HG03064 (cell line): ENCODE measurements around the gene EVPL.
"Not testable (repeated sequence)": the region's sequence is repeated elsewhere in the genome, so short reads cannot be mapped to it uniquely, and the experiment has no call there.

ENCODE experiments used
- ATAC-seq: cut with Tn5 transposase; IDR thresholded peaks from one replicate; pipeline ENCODE4 v1.9.1; 2021; ENCODE audit warnings: low read depth; ENCODE audit not compliant: unreplicated experiment

EVPL gene

DNA sequence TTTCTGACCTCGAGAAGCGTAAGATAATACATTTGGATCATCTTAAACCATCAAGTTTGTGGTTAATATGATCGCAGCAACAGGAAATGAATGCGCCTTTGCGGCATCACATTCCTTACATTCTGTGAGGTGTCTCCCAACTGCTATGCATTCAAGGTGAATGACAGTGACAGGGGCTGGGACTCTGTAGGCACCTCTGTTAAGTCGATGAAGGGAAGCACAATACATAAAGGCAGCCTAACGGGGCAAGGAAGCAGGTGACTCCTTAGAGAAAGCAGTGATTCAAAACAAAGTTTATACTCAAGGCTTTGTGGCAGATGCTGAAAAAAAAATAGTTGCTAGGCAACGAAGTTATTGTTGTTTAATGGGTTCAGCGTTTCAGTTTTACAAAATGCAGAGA, 21.6 kb upstream of the EVPL start:
- ATAC-seq: no peak

DNA sequence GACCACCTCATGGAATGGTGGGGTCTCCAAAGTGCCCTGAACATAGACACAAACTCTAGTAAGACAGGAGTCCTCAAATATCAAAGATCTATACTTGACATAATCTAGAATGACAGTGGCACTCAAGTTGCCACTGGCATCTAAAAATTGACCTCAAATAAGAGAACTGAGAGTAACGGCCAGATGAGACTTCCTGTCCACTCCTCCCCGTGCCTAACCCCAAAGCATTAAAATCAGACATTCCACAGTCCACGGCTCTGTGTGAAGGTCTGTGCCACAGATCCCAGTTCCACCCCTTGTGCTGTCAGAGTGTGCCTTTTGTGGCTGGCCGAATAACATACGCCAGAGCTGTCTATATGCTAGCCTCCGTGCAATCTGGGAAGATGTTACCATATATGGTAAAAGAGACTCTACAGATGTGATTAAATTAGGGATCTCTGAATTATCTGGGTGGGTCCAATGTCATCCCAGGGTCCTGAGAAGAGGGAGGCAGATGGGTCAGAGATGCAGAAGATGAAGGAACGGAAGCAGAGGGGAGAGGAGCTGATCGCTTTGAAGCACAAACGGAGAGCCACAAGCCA, 21.0 kb upstream of the EVPL start:
- no peak for ATAC-seq

DNA sequence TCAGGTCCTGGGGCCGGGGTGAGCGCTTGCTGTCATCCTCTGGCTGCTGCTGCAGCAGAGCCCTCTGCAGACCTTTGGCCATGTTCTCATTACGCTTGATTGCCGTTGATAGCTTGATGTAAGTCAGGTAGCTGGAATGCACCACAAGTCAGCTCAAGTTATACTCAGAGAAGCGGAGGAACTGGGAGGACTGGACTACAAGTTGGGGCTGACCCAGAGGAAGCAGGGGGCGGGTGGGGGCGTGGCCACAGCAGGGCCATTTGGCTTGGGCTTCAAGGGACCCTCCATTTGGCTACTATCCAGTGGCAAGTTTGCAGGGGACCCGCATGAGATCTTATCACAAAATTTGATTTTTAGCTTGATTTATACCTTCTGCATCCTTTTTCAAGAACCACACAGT, 19.0 kb upstream of the EVPL start:
- ATAC-seq: no peak

DNA sequence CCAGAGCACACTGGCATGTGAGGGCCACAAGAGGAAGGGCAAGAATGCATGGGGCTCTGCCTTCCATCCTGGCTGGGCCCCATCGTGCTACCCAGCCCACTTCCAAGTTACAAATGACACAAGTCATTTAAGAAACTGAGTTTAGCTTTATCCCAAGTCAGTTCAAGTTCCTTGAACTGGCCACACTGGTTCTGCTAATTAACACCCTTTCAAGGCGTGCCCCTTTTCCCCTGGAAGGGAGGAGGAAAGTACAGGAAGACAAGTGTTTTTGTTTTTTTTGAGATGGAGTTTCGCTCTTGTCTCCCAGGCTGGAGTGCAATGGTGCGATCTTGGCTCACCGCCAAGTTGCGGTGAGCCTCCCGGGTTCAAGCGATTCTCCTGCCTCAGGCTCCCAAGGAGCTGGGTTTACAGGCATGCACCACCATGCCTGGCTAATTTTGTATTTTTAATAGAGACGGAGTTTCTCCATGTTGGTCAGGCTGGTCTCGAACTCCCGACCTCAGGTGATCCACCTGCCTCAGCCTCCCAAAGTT, 17.4 kb upstream of the EVPL start:
- not testable (repeated sequence) for ATAC-seq

DNA sequence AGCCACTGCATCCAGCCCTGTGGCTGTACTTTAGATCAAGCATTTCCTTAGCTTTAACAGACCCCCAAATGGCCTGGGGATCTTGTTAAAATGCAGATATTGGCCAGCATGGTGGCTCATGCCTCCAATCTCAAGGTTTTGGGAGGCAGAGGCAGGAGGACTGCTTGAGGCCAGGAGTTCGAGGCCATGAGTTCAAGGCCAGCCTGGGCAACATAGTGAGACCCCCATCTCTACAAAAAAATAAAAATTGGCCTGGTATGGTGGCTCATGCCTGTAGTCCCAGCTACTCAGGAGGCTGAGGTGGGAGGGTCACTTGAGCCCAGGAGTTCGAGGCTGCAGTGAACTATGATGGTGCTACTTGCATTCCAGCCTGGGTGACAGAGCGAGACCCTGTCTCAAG, 15.8 kb upstream of the EVPL start:
- not testable (repeated sequence) for ATAC-seq

DNA sequence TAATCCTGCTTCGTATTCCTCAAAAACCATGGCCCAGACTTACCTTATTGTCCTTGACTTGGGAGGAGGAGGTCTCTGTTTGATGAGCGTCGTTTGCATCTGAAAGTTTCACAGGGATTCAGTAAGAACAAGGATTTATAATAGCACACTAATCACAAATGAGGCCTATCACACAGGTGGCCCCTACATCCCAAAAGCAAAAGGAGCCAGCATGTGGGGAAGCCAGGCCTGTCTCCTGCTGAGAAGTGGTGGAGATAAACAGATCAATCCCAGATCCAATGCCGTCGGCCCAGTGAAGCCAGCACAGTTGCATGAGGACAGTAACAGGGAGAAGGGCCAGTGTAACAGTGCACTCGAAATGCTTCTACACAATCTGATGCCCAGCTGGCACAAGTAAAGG, 13.3 kb upstream of the EVPL start:
- no peak for ATAC-seq

DNA sequence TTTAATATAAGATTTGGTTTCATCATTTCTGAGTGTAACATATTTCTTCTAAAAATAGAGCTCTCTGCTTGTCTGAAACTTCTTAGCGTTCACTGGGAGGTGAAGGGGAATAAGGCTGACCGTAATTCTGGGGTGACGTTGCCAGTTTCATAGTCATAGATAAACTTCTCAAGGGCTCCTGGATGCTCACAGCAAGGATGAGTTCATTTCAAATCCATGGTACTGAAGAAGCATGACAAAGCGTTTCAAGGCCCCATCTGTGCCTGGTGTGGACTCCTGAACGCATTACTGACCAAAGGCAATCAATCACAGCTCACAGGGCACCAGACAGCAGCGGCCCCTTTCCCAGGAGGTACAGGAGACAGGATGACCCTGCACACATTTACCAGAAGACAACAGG, 12.0 kb upstream of the EVPL start:
- no peak for ATAC-seq

DNA sequence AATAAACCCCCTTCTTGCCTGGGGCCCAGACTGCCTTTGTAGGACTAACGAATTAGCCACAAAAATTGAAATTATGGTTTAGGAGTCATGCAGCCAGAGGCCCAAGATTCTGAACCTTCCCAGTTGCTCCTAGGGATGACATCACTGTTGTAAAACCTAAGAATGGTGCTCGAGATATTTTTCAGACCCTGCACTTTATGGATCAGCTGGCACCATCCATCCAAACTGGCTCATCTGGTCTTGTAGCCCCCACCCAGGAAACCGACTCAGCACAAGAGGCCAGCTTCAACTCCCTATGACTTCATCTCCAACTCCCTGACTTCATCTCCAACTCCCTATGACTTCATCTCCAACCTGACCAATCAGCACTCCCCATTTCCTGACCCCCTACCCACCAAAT, 10.9 kb upstream of the EVPL start:
- ATAC-seq: no peak

DNA sequence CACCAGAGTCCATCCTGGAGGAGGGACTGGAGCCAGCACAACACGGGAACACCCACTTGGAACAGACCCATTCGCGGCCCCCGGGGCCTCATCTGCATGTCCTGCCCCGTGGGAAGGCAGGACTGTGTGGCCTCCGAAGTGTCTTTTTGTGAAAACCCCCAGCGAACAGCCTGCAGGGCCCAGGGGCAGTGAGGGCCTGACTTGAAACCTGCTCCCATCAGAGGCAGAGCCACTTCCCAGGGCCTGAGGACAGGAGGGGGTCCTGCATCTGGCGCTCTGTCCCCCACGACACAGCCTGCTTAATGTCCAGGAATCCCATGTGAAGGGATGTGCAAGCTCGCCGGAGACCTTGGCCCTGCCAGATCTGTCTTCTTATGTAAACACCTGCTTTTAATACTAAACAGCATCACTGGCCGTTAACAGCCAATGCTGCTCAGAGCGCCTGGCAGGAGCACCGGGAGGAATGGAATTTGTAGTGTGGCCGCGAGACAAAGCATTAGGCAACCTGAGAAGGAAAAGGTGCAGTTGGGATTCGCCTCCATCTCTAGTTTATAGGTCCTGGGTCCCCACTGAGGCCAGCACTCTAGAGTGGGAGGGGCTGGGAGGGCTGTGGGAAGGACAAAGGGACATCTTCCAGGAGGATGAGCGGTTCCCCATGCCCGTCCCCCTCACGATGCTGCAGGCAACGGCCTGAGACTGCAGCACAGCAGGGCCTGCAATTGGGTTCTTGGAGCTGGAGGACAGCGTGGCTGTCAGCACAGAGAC, 9.6 kb upstream of the EVPL start:
- no peak for ATAC-seq

DNA sequence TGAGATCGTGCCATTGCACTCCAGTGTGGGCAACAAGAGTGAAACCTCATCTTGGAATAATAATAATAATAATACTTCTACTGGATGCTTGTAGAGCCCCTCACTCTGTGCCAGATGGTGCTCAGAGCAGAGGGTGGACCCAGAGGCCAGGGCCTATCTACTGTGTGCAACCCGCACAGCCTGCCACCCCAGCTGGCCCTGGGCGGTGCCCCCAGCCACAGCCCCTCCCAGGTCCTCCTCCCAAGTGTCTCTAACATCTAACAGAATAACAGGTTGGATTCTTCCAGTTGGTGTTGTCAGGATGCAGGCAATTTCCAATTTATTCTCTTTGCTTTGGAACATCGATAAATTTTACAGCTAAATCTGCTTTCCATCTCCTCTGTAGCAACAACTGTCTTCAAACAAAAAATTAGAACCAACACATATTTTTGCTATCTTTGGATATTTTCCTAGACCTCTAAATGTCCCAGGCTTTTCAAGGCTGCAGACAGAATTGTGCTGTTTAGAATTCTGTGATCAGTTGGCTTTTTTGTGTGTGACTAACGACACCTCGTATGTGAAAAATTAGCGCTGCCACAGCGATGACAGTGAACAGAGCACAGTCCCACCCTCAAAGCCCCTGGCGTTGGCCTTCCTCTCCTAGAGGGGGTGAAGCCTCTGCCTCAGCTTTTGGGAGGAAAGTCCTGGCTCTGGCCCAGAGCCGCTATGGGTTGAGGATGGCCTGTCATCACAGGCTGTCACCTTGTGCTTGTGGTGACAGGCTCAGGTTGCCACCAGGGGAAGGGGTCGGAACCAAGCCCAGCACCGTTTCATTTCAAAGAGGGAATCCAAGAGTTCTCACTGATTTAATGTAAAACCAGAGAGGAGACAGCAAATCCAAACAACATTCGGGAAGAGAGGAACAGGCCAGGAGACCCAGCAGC, 7.6 kb upstream of the EVPL start:
- ATAC-seq: no peak

DNA sequence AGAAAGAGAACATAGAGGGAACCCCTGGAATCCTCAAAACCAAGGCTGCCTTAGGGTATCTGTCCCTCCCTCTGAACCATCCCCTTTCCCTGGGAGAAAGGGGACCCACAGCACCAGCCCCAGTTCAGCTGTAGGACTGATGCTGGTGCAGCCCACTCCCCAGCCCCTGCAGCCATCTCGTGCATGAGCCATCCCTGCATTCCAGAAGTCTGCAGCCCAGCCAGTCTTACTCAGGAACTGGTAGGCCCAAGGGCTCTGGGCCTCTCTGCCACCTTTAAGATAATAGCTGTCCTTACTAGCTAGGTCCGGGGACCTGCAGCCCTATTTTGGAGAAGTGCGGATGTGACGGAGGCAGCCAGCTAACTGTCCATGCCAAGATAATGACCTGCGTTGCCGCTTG, 6.0 kb upstream of the EVPL start:
- ATAC-seq: no peak

DNA sequence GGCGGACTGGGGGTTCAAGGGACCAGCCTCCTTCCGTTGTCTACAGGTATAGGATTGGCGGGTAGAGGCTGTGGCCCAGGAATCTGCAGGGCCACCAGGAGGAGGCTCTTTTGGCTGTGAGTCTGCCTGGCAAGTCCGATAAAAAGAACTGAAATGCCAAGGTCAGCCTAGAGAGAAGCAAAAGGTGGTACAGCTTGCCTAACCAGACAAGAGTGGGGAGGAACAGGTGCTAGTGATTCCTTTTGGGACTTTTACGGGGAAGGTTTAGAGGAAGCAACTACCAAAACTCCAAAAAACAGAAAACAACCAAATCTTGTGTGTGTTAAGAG, 5.6 kb upstream of the EVPL start:
- no peak for ATAC-seq

DNA sequence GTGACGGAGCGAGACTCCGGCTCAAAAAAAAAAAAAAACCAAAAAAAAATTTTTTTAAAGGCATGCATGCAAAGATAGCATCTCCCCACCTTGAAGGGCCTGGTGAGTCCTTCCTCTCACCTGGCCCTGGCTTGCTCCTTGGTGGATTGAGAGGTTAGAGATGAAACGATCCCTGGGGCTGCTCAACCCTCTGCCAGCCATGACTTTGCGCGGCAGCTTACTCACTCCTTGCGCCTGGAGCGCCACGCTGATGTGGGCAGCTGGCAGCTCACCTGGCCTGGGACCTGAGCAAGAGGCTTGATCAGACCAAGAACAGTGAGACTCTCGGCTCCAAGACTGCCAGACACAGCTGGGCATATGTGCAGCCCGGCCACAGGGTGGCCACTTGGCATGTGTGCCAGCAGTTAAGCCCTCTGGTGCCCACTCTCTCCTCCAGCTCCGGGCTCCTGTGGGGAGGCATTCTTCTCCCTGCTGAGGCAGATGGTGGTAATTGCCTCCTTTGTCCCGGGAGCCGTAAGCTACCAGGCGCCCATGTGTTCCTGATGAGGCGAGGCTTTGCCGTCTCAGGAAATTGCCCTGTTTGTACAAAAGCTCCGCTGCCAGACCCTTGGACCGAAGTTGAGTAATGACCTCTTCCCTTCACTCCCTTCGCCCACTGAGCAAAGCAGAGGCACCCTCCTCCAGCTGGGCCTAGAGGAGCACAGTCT, 5.1 kb upstream of the EVPL start:
- ATAC-seq: no peak

DNA sequence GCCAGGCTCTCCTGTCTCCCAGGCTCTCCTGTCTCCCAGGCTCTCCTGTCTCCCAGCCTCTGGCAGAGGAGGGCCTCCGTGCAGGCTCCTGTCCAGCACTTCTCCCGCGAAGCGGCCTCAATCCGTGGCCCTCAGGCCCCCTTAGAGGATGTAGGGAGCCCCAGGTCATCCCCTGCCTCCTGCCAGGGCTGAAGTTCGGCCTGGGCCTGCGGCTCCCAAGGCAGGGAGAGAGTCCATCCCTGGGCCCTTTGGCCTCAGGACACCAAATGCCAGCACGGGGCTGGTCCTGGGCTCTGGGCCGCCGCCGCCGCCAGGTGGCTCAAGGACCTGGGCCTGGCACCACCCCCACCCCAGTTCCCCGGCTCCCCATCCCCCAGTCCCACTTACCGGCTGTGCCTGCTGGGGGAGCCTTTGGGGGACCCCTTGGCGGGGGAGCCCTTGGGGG, 370 bp downstream of the EVPL start:
- no peak for ATAC-seq

DNA sequence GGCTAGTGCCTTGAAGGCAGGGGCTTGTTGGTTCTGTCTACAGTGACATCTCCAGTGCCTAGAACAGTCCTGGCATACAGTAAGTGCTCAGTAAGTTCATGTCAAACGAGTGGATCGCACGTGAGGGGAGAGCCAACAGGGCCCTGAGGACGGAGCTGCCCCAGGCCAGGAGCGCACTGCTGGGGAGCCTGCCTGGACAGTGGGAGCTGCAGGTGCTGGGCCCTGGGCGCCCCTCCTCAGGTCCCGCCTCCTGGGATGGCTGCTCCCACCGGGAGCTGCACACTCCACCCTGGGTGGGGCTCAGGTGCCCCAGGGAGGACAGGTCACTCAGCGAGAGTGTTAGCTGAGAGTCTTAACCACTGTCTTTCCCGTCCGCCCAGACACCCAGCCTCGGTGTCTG, 1.8 kb downstream of the EVPL start:
- ATAC-seq: no peak

DNA sequence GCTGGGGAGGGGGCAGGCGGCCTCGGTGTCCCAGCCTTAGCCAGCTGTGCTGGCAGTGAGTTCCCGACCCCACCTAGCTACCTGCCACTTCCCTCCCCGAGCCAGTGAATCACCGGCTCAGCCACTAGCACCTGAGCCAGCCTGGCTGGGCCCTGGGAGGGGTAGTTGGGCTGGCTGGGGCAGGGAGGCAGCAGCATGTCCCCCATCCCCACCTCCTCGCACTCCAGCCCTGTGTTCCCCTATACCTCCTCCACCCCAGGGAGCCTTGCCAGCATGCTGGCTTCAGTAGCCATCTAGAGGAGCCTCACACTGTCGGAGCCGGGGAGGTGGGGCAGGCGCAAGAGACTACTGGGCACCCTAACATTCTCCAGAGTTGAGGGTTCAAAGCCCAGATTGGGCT, 2.8 kb downstream of the EVPL start:
- no peak for ATAC-seq

DNA sequence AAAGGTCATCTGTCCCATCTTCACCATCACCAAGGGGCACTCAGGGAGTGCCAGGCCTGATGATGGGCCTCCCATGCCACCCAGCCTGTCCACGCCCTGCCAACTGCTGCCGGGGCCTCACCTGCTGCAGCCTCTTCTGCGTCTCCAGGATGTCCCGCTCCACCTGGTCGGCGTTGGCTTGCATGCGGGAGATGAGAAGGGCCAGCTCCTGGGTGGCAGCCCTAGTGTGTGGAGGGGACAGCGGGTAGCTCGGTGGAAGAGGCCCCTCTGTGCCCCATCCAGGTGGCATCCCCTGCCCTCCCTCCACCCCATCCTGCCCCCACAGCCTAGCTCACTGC, 3.2 kb downstream of the EVPL start:
- ATAC-seq: no peak

DNA sequence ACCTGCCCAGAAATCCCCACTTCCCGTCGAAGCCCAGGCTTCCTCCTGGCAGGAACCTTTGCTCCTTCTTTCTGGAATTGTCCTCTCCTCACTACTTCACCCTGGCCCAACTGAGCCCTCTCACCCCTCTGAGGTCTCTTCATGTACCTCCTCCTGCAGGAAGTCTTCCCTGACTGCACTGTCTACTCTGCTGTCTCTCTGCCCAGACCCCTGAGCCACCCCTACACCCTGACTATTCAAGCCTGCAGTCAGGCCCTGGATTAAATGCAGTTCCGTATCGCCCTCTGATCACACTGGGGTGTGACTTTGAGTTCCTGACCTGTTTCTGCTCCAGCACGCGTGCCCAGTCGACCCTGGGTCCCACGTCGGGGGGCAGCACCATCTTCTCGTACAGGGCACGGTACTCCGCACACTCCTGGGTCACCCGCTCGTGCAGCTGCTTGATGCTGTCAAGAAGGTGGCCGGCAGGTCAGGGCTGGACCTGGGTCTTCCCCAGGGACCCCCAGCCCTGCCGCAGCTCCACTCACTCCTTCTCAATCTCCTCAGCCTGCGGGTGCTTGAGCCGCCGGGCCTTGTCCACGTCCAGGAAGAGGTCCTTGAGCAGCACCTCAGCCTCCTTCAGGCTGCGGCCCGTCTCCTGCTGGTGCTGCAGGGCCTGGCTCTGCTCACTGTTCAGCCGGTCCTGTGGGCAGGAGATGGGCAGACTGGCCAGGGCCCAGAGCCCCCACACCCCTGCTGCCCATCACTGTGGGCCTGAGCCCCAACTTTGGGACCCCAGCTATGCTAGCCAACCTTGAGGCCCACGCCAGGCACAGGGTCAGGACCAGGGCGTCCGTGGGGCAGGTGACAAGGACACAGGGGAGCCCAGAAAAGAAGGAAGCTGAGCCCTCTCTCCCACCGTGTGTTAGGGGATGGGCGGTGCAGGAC, 3.9 kb downstream of the EVPL start:
- no peak for ATAC-seq

DNA sequence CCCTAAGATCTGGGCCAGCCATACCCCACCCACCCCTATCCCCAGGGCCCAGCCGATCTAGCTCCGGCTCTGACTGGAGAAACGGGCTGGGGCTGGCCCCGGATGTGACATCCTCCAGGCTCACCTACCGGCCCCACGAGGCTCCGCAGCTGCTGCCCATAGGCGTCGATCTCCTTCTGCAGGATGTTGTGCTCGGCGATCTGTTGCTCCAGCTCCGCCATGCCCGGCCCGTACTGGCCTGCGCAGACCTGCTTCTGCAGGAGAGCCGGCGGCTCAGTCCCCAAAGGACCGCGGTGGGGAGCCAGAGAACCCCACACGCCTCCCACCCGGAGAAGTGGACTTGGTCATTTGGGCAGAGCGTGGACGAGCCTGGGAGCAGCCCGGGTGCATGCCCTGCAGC, 4.8 kb downstream of the EVPL start:
- ATAC-seq: no peak
